Measurements from ENCODE around the gene METTL8. TPM values are rescaled to one million over a fixed set of nuclear protein-coding genes. Genes with fewer than 3 reads are reported as not detected.
"Not testable (repeated sequence)": the region's sequence is repeated elsewhere in the genome, so short reads cannot be mapped to it uniquely, and the experiment has no call there.

Gene METTL8
- total RNA-seq, 1 donor from 2014 or later: 42.9 TPM

- DNase-seq: no peak
- Mint-ChIP-seq H3K4me1 (peaks cover 23% of the 10 kb centered on the region), H3K4me3 (no peak overlapping the region), H3K9me3 (peaks cover 39% of the 10 kb centered on the region), H3K27me3 (no peaks in the 10 kb centered on the region), H3K27ac (no peak overlapping the region), H3K36me3 (ENCODE audit: low read depth) (peaks cover 34% of the 10 kb centered on the region)
- intact Hi-C loops (cut with micrococcal nuclease): no loop called here
Observed at GRCh38 chr2:171401947-171402346, 31.8 kb downstream of the METTL8 start.

- intact Hi-C loops (cut with micrococcal nuclease): no loop called here
- H3K4me1 Mint-ChIP-seq: peaks cover 17% of the 10 kb centered on the region
- H3K27ac Mint-ChIP-seq: no peak overlapping the region
- H3K36me3 Mint-ChIP-seq (ENCODE audit: low read depth): peaks cover 29% of the 10 kb centered on the region
- peaks cover 33% of the 10 kb centered on the region for H3K9me3 Mint-ChIP-seq
- no peak overlapping the region for H3K4me3 Mint-ChIP-seq
- no peaks in the 10 kb centered on the region for H3K27me3 Mint-ChIP-seq
- DNase-seq: no peak
Observed at GRCh38 chr2:171400395-171400794, 33.4 kb downstream of the METTL8 start.

GRCh38 chr2:171399292-171399691 lies 34.5 kb downstream of the METTL8 start:
- no peak overlapping the region for H3K4me3 Mint-ChIP-seq
- H3K4me1 Mint-ChIP-seq: peaks cover 13% of the 10 kb centered on the region
- H3K9me3 Mint-ChIP-seq: peaks cover 26% of the 10 kb centered on the region
- intact Hi-C loops (cut with micrococcal nuclease): no loop called here
- H3K36me3 Mint-ChIP-seq (ENCODE audit: low read depth): peaks cover 22% of the 10 kb centered on the region
- H3K27me3 Mint-ChIP-seq: no peaks in the 10 kb centered on the region
- DNase-seq: no peak
- H3K27ac Mint-ChIP-seq: no peak overlapping the region

- H3K4me1 Mint-ChIP-seq: peaks cover 26% of the 10 kb centered on the region
- H3K36me3 Mint-ChIP-seq (ENCODE audit: low read depth): peaks cover 16% of the 10 kb centered on the region
- H3K9me3 Mint-ChIP-seq: peaks cover 4% of the 10 kb centered on the region
- intact Hi-C loops (cut with micrococcal nuclease): no loop called here
- H3K27ac Mint-ChIP-seq: no peak overlapping the region
- H3K27me3 Mint-ChIP-seq: no peaks in the 10 kb centered on the region
- no peak overlapping the region for H3K4me3 Mint-ChIP-seq
- no peak for DNase-seq
Observed at GRCh38 chr2:171394164-171394740, 39.5 kb downstream of the METTL8 start.

- Mint-ChIP-seq H3K4me3 (no peak overlapping the region), H3K36me3 (ENCODE audit: low read depth) (peaks cover 14% of the 10 kb centered on the region), H3K27ac (no peak overlapping the region), H3K4me1 (peaks cover 22% of the 10 kb centered on the region), H3K27me3 (no peaks in the 10 kb centered on the region), H3K9me3 (peaks cover 4% of the 10 kb centered on the region)
- DNase-seq: no peak
- intact Hi-C loops (cut with micrococcal nuclease): no loop called here
Observed at GRCh38 chr2:171393487-171393886, 40.3 kb downstream of the METTL8 start.

- H3K9me3 Mint-ChIP-seq: no peaks in the 10 kb centered on the region
- no peak for DNase-seq
- H3K4me3 Mint-ChIP-seq: no peak overlapping the region
- peaks cover 14% of the 10 kb centered on the region for H3K36me3 Mint-ChIP-seq (ENCODE audit: low read depth)
- no peaks in the 10 kb centered on the region for H3K27me3 Mint-ChIP-seq
- intact Hi-C loops (cut with micrococcal nuclease): no loop called here
- peaks cover 28% of the 10 kb centered on the region for H3K4me1 Mint-ChIP-seq
- peak overlapping the region; percentile 54 for H3K27ac Mint-ChIP-seq
Observed at GRCh38 chr2:171391532-171391931, 42.3 kb downstream of the METTL8 start.

- no peak for DNase-seq
- H3K4me1 Mint-ChIP-seq: peaks cover 30% of the 10 kb centered on the region
- peak overlapping the region; percentile 43 for H3K27ac Mint-ChIP-seq
- no peak overlapping the region for H3K4me3 Mint-ChIP-seq
- no peaks in the 10 kb centered on the region for H3K27me3 Mint-ChIP-seq
- no peaks in the 10 kb centered on the region for H3K9me3 Mint-ChIP-seq
- intact Hi-C loops (cut with micrococcal nuclease): no loop called here
- H3K36me3 Mint-ChIP-seq (ENCODE audit: low read depth): peaks cover 14% of the 10 kb centered on the region
Observed at GRCh38 chr2:171390941-171391516, 42.8 kb downstream of the METTL8 start.

- intact Hi-C loops (cut with micrococcal nuclease): no loop called here
Observed at GRCh38 chr2:171389780-171390179, 44.0 kb downstream of the METTL8 start.

GRCh38 chr2:171389325-171389724 lies 44.5 kb downstream of the METTL8 start:
- intact Hi-C loops (cut with micrococcal nuclease): no loop called here

More at GRCh38 chr2:171389780-171390179, 44.0 kb downstream of the METTL8 start:
- no peak for DNase-seq
- H3K36me3 Mint-ChIP-seq (ENCODE audit: low read depth): peaks cover 17% of the 10 kb centered on the region
- no peak overlapping the region for H3K4me3 Mint-ChIP-seq
- H3K9me3 Mint-ChIP-seq: no peaks in the 10 kb centered on the region
- H3K4me1 Mint-ChIP-seq: peaks cover 33% of the 10 kb centered on the region
- peak overlapping the region; percentile 30 for H3K27ac Mint-ChIP-seq
- H3K27me3 Mint-ChIP-seq: no peaks in the 10 kb centered on the region

GRCh38 chr2:171387052-171387451 lies 46.7 kb downstream of the METTL8 start:
- intact Hi-C loops (cut with micrococcal nuclease): no loop called here
- Mint-ChIP-seq H3K4me1 (peaks cover 28% of the 10 kb centered on the region), H3K27ac (no peak overlapping the region), H3K4me3 (no peak overlapping the region), H3K36me3 (ENCODE audit: low read depth) (peaks cover 22% of the 10 kb centered on the region), H3K9me3 (no peaks in the 10 kb centered on the region), H3K27me3 (no peaks in the 10 kb centered on the region)
- no peak for DNase-seq

More at GRCh38 chr2:171389325-171389724, 44.5 kb downstream of the METTL8 start:
- Mint-ChIP-seq H3K4me3 (no peak overlapping the region), H3K27me3 (no peaks in the 10 kb centered on the region), H3K27ac (peak overlapping the region; percentile 30), H3K36me3 (ENCODE audit: low read depth) (peaks cover 17% of the 10 kb centered on the region), H3K4me1 (peaks cover 33% of the 10 kb centered on the region), H3K9me3 (no peaks in the 10 kb centered on the region)
- DNase-seq: no peak

- no peaks in the 10 kb centered on the region for H3K27me3 Mint-ChIP-seq
- H3K4me1 Mint-ChIP-seq: peaks cover 27% of the 10 kb centered on the region
- no peak overlapping the region for H3K27ac Mint-ChIP-seq
- peaks cover 22% of the 10 kb centered on the region for H3K36me3 Mint-ChIP-seq (ENCODE audit: low read depth)
- DNase-seq: no peak
- intact Hi-C loops (cut with micrococcal nuclease): no loop called here
- no peaks in the 10 kb centered on the region for H3K9me3 Mint-ChIP-seq
- no peak overlapping the region for H3K4me3 Mint-ChIP-seq
Observed at GRCh38 chr2:171386627-171387026, 47.2 kb downstream of the METTL8 start.

GRCh38 chr2:171383134-171383533 lies 50.7 kb downstream of the METTL8 start:
- Mint-ChIP-seq H3K4me3 (no peak overlapping the region), H3K4me1 (peaks cover 9% of the 10 kb centered on the region)
- intact Hi-C loops (cut with micrococcal nuclease): no loop called here

GRCh38 chr2:171382175-171382574 lies 51.6 kb downstream of the METTL8 start:
- H3K4me3 Mint-ChIP-seq; intact Hi-C loops (cut with micrococcal nuclease): not testable (repeated sequence)

More at GRCh38 chr2:171383134-171383533, 50.7 kb downstream of the METTL8 start:
- Mint-ChIP-seq H3K27me3 (no peaks in the 10 kb centered on the region), H3K27ac (no peak overlapping the region), H3K9me3 (peaks cover 22% of the 10 kb centered on the region), H3K36me3 (ENCODE audit: low read depth) (peaks cover 25% of the 10 kb centered on the region)
- no peak for DNase-seq

GRCh38 chr2:171377852-171378251 lies 55.9 kb downstream of the METTL8 start:
- DNase-seq; H3K27me3 Mint-ChIP-seq; intact Hi-C loops (cut with micrococcal nuclease); H3K4me1 Mint-ChIP-seq; H3K27ac Mint-ChIP-seq; H3K4me3 Mint-ChIP-seq: not testable (repeated sequence)
- Mint-ChIP-seq H3K36me3 (ENCODE audit: low read depth) (peaks cover 50% of the 10 kb centered on the region), H3K9me3 (peaks cover 51% of the 10 kb centered on the region)

More at GRCh38 chr2:171382175-171382574, 51.6 kb downstream of the METTL8 start:
- Mint-ChIP-seq H3K9me3 (peaks cover 32% of the 10 kb centered on the region), H3K36me3 (ENCODE audit: low read depth) (peaks cover 32% of the 10 kb centered on the region)
- not testable (repeated sequence) for H3K27ac Mint-ChIP-seq, DNase-seq, H3K4me1 Mint-ChIP-seq, H3K27me3 Mint-ChIP-seq

All from activated CD4-positive, alpha-beta T cell treated with anti-CD3 and anti-CD28 coated beads, Interleukin-2, amount 10 ng/mL, durations not matched to agents 24 days and 14 days (primary cell).